ENCODE data around the gene NEGR1.

Gene NEGR1

DNA sequence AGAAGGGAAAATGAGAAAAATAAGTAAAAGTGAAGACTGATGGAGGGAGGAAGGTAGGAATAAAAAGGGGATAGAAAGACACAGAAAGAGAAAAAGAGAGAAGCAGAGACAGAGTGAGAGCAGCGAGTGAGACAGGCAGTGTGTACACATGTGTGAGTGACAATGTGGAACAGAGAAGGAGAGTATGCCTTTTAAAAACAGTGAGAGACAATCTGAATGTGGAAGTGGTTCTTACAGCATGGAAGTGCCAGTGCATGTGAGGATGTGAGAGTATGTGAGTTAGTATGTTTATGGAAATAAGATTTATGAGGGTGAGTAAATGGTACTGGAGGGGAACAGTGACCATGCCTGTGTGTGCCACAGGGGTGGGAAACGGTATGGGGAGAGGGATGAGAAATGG is 1.2 kb downstream of the NEGR1 start:
- no peak overlapping the region for H3K4me3 ChIP-seq (ENCODE audit: low read length)
- TF ChIP-seq, protein P1, sequence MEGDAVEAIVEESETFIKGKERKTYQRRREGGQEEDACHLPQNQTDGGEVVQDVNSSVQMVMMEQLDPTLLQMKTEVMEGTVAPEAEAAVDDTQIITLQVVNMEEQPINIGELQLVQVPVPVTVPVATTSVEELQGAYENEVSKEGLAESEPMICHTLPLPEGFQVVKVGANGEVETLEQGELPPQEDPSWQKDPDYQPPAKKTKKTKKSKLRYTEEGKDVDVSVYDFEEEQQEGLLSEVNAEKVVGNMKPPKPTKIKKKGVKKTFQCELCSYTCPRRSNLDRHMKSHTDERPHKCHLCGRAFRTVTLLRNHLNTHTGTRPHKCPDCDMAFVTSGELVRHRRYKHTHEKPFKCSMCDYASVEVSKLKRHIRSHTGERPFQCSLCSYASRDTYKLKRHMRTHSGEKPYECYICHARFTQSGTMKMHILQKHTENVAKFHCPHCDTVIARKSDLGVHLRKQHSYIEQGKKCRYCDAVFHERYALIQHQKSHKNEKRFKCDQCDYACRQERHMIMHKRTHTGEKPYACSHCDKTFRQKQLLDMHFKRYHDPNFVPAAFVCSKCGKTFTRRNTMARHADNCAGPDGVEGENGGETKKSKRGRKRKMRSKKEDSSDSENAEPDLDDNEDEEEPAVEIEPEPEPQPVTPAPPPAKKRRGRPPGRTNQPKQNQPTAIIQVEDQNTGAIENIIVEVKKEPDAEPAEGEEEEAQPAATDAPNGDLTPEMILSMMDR (IDR thresholded peaks at IDR 0.05; ENCODE audit: insufficient read depth, low read depth, low read length, missing control alignments) = no peak
- no peak for DNase-seq (ENCODE audit: low read depth)

DNA sequence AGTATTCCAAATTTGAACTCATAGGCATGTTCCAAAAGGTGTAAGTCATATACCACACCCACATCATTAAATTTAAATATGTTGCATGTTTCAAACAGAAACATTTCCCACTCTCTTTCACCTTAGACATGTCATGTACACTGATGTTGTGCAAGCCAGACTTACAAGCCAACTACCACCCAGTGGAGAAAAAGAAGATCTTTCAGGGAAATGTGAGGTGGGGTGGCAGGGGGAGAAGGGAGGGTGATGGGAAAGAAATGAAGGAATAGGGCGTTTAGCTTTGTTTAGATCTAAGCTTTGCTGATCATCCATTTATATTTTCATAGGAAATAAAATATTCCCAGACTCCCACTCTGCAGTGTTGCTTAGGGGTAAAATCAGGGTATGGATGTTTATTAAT is 1.6 kb downstream of the NEGR1 start:
- no peak overlapping the region for H3K4me3 ChIP-seq (ENCODE audit: low read length)
- TF ChIP-seq, protein P1 (IDR thresholded peaks at IDR 0.05; ENCODE audit: insufficient read depth, low read depth, low read length, missing control alignments) = no peak
- no peak for DNase-seq (ENCODE audit: low read depth)

DNA sequence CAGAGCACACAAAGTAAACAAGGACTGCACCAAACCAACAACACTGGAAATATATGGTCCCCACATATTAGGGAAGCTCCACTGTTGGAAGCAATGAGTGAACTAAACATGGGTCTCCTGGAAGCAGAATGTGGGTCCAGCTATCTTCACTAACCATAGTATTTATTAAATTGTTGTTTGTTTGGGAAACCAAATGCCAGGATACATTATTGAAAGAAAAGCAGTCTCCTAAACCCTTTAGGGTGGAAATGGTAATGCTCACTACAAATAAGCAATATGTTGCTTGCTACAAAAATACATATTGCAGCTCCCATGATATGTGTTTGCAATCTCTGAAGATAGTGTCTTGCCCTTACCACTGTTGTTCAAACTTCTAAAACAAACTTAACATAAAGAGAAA is 2.2 kb downstream of the NEGR1 start:
- no peak for DNase-seq (ENCODE audit: low read depth)
- no peak overlapping the region for H3K4me3 ChIP-seq (ENCODE audit: low read length)
- TF ChIP-seq, protein P1 (IDR thresholded peaks at IDR 0.05; ENCODE audit: insufficient read depth, low read depth, low read length, missing control alignments) = no peak

DNA sequence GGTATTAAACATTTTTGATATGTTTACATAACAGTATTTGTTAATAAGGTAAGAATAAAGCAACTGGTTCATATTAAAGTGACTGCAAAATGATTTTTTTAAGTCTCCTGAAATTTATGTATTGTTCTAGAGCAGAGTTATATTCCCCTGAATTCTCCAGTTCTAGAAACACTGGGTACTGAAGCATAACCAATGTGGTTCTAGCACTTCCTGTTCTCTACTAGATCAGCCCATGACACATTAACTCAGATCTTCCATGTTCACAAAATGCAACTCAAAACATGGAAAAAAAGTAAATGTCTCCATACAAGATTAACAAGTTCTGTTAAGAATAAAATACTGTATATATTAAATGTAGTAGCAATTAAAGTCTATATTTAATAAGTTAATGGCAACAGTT is 3.9 kb downstream of the NEGR1 start:
- TF ChIP-seq, protein P1 (IDR thresholded peaks at IDR 0.05; ENCODE audit: insufficient read depth, low read depth, low read length, missing control alignments) = no peak
- no peak overlapping the region for H3K4me3 ChIP-seq (ENCODE audit: low read length)
- DNase-seq (ENCODE audit: low read depth) = no peak

DNA sequence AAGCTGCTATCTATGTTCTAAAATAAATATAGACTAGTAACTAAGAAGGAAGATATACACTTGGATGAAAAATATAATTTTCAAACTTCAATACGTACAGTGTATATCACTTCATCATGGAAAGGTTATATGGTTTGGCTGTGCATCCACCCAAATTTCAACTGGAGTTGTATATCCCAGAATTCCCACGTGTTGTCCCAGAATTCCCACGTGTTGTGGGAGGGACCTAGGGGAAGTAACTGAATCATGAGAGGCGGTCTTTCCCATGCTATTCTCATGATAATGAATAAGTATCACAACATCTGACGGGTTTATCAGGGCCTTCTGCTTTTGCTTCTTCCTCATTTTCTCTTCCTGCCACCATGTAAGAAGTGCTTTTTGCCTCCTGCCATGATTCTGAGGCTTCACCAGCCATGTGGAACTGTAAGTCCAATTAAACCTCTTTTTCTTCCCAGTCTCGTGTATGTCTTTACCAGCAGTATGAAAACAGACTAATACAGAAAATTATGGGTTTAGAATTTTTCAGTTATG is 10.7 kb downstream of the NEGR1 start:
- H3K4me3 ChIP-seq (ENCODE audit: low read length) = no peak overlapping the region
- TF ChIP-seq, protein P1 (IDR thresholded peaks at IDR 0.05; ENCODE audit: insufficient read depth, low read depth, low read length, missing control alignments) = no peak
- DNase-seq (ENCODE audit: low read depth) = no peak

DNA sequence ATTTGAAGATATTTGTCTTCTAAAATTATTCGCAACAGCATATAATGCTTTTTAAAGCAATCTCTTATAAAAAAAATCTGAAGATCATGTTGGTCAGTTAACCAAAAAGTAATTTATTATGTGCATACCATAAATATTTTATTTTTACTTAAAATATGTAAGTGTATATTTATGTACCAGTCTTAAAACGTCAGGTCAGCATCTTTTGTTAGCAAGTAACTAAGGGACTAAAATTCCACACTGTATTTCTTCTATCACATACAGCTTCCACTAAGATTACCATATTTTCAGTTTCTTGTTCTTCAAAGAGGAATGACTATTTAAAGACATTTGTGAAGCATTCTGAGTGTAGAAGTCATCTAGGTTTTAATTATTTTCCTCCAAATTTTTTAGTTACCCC is 19.6 kb downstream of the NEGR1 start:
- DNase-seq (ENCODE audit: low read depth) = no peak
- TF ChIP-seq, protein P1 (IDR thresholded peaks at IDR 0.05; ENCODE audit: insufficient read depth, low read depth, low read length, missing control alignments) = no peak
- no peak overlapping the region for H3K4me3 ChIP-seq (ENCODE audit: low read length)

DNA sequence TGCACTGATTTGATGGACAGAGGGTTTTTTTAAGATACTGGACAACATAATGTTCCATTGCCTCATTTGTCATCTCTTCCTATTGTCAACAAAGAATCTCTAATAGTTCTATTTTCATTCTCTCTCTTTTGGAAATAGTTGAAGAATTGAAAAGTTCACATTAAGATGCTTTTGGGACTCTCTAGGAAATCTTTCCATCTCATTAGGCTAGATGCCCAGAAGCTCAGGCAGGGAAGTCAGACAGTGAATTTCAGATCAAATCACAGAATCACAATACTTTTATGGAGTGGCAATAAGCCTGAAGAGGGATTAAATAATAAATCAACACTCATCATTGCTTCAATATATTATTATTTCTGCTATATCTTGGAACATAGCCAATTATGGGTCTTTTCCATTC is 29.2 kb downstream of the NEGR1 start:
- TF ChIP-seq, protein P1 (IDR thresholded peaks at IDR 0.05; ENCODE audit: insufficient read depth, low read depth, low read length, missing control alignments) = no peak
- DNase-seq (ENCODE audit: low read depth) = no peak
- no peak overlapping the region for H3K4me3 ChIP-seq (ENCODE audit: low read length)
